HT-29 (cell line): ENCODE data around the gene PLA2G4F. TPM values are rescaled to one million over a fixed set of nuclear protein-coding genes. Genes with fewer than 3 reads are reported as not detected.

Source experiments
- DNase-seq: peaks from one replicate; pipeline ENCODE4 v3.0.0-alpha.2; 2015; ENCODE audit warnings: low spot score
- total RNA-seq: library from RNA; depleted of rRNA; stranded (reverse); fragments of >200 nt; shearing (Covaris generic); gene quantifications from 2 replicates; pipeline ENCODE4 v1.2.3, GENCODE V29; 2014; rRNA removed

Gene PLA2G4F
- total RNA-seq, result 11.4 and 11.7 TPM in 2 replicates

GRCh38 chr15:42156243-42156922, at the start of gene PLA2G4F:
Gene PLA2G4F, minus strand, starts transcription at chr15:42156636. Its CDS starts 87 bp downstream, at chr15:42156549.
- peak; percentile 89 for DNase-seq

GRCh38 chr15:42203891-42204290, 47.5 kb upstream of the PLA2G4F start:
- DNase-seq, result no peak

- no peak for DNase-seq
Measured at GRCh38 chr15:42202653-42203052, 46.2 kb upstream of the PLA2G4F start.

GRCh38 chr15:42201801-42202200, 45.4 kb upstream of the PLA2G4F start:
- DNase-seq, result no peak

- DNase-seq, result no peak
Measured at GRCh38 chr15:42199126-42199525, 42.7 kb upstream of the PLA2G4F start.

- DNase-seq, result no peak
Measured at GRCh38 chr15:42198516-42198915, 42.1 kb upstream of the PLA2G4F start.

- no peak for DNase-seq
Measured at GRCh38 chr15:42194513-42194912, 38.1 kb upstream of the PLA2G4F start.

GRCh38 chr15:42193383-42193782, 36.9 kb upstream of the PLA2G4F start:
- no peak for DNase-seq

- no peak for DNase-seq
Measured at GRCh38 chr15:42191610-42192346, 35.3 kb upstream of the PLA2G4F start.

GRCh38 chr15:42190370-42190769, 33.9 kb upstream of the PLA2G4F start:
- no peak for DNase-seq

- DNase-seq, result no peak
Measured at GRCh38 chr15:42185801-42186200, 29.4 kb upstream of the PLA2G4F start.

- no peak for DNase-seq
Measured at GRCh38 chr15:42184736-42185135, 28.3 kb upstream of the PLA2G4F start.

- no peak for DNase-seq
Measured at GRCh38 chr15:42184296-42184695, 27.9 kb upstream of the PLA2G4F start.

- no peak for DNase-seq
Measured at GRCh38 chr15:42182961-42183360, 26.5 kb upstream of the PLA2G4F start.

GRCh38 chr15:42182328-42182886, 26.0 kb upstream of the PLA2G4F start:
- DNase-seq, result no peak

GRCh38 chr15:42178056-42178455, 21.6 kb upstream of the PLA2G4F start:
- no peak for DNase-seq

- no peak for DNase-seq
Measured at GRCh38 chr15:42175671-42176070, 19.2 kb upstream of the PLA2G4F start.

- no peak for DNase-seq
Measured at GRCh38 chr15:42172475-42172874, 16.0 kb upstream of the PLA2G4F start.

GRCh38 chr15:42171795-42172194, 15.4 kb upstream of the PLA2G4F start:
- no peak for DNase-seq

- DNase-seq, result no peak
Measured at GRCh38 chr15:42171122-42171521, 14.7 kb upstream of the PLA2G4F start.

GRCh38 chr15:42166225-42166940, 9.9 kb upstream of the PLA2G4F start:
- no peak for DNase-seq

GRCh38 chr15:42165106-42165505, 8.7 kb upstream of the PLA2G4F start:
- no peak for DNase-seq
